Cardiac muscle cell (in vitro differentiated cells and primary cell): Measurements from ENCODE around the gene PKNOX2. TPM values are rescaled to one million over a fixed set of nuclear protein-coding genes. Genes with fewer than 3 reads are reported as not detected.

Source experiments
- DNase-seq, 2 donors: peaks; one replicate each; pipeline versions ENCODE4 v3.0.0 to v3.0.0-alpha.2; 2010 to 2017; ENCODE audit warnings: low read depth in 1 of 2, low spot score in 1 of 2
- H3K27ac ChIP-seq: fragments of 200-600 bp; sonication (generic); 2 replicates; pipeline ENCODE4 v1.5.1; 2016
- H3K27me3 ChIP-seq: fragments of 200-600 bp; sonication (generic); 2 replicates; pipeline ENCODE4 v1.6.0; 2016; ENCODE audit warnings: control low read depth
- H3K36me3 ChIP-seq: fragments of 200-600 bp; sonication (generic); 2 replicates; pipeline ENCODE4 v1.5.1; 2016; ENCODE audit warnings: control low read depth
- H3K4me1 ChIP-seq: fragments of 200-600 bp; sonication (generic); 2 replicates; pipeline ENCODE4 v1.8.1; 2017; ENCODE audit warnings: low read depth, mild to moderate bottlenecking, mixed run types
- H3K4me3 ChIP-seq: fragments of 200-600 bp; sonication (generic); 2 replicates; pipeline ENCODE4 v1.5.1; 2016; ENCODE audit warnings: mild to moderate bottlenecking
- H3K9me3 ChIP-seq: fragments of 200-600 bp; sonication (generic); 2 replicates; pipeline ENCODE4 v1.5.1; 2017; ENCODE audit warnings: low read depth, mild to moderate bottlenecking, control low read depth
- CTCF ChIP-seq: IDR thresholded peaks from 2 replicates; pipeline ENCODE4 v1.5.1; 2012; ENCODE audit warnings: low read depth, mild to moderate bottlenecking, low read length
- polyA plus RNA-seq: library from polyadenylated mRNA; unstranded; fragments of >200 nt; fragmentation: Nextera tagmentation; extraction: Ambion mirVana; gene quantifications from 2 replicates; pipeline ENCODE4 v1.2.1, GENCODE V29; 2016
- total RNA-seq: library from RNA; depleted of rRNA; stranded (reverse); fragments of >200 nt; gene quantifications from 2 replicates; pipeline ENCODE4 v1.2.3, GENCODE V29; 2016

Gene PKNOX2
- total and polyA plus RNA-seq, 2 experiments from 2014 or later: 2.1 to 6.1 TPM

GRCh38 chr11:125268611-125269010 is 104.1 kb downstream of the PKNOX2 start:
- Histone ChIP-seq H3K27ac (no peak overlapping the region), H3K9me3 (no peaks in the 10 kb centered on the region), H3K36me3 (no peaks in the 10 kb centered on the region), H3K4me1 (no peaks in the 10 kb centered on the region), H3K27me3 (peaks cover 9% of the 10 kb centered on the region), H3K4me3 (no peak overlapping the region)
- TF ChIP-seq CTCF: no peak
- no peak for DNase-seq

- Histone ChIP-seq H3K4me3 (no peak overlapping the region), H3K4me1 (no peaks in the 10 kb centered on the region), H3K27ac (no peak overlapping the region), H3K27me3 (peaks cover 3% of the 10 kb centered on the region), H3K9me3 (no peaks in the 10 kb centered on the region), H3K36me3 (no peaks in the 10 kb centered on the region)
- DNase-seq: no peak
- no peak for TF ChIP-seq CTCF
These were observed 105.6 kb downstream of the PKNOX2 start for GRCh38 chr11:125270106-125270505.

GRCh38 chr11:125270711-125271110 is 106.2 kb downstream of the PKNOX2 start:
- H3K27me3 ChIP-seq: no peaks in the 10 kb centered on the region
- no peaks in the 10 kb centered on the region for H3K36me3 ChIP-seq
- no peak overlapping the region for H3K4me3 ChIP-seq
- no peaks in the 10 kb centered on the region for H3K9me3 ChIP-seq
- H3K4me1 ChIP-seq: no peaks in the 10 kb centered on the region
- DNase-seq: peak in 1 of 2 donors; percentile 28
- no peak for TF ChIP-seq CTCF
- H3K27ac ChIP-seq: no peak overlapping the region

- H3K27ac ChIP-seq: no peak overlapping the region
- TF ChIP-seq CTCF: no peak
- no peaks in the 10 kb centered on the region for H3K36me3 ChIP-seq
- DNase-seq: no peak
- H3K9me3 ChIP-seq: no peaks in the 10 kb centered on the region
- no peak overlapping the region for H3K4me3 ChIP-seq
- H3K4me1 ChIP-seq: no peaks in the 10 kb centered on the region
- H3K27me3 ChIP-seq: no peaks in the 10 kb centered on the region
These were observed 107.0 kb downstream of the PKNOX2 start for GRCh38 chr11:125271483-125272091.

- TF ChIP-seq CTCF: no peak
- Histone ChIP-seq H3K36me3 (no peaks in the 10 kb centered on the region), H3K27me3 (no peaks in the 10 kb centered on the region), H3K4me1 (no peaks in the 10 kb centered on the region), H3K9me3 (no peaks in the 10 kb centered on the region), H3K4me3 (no peak overlapping the region), H3K27ac (no peak overlapping the region)
- no peak for DNase-seq
These were observed 107.5 kb downstream of the PKNOX2 start for GRCh38 chr11:125272092-125272491.
